HCT116 (cell line): ENCODE data around the gene LASP1.

Experiments
- CEBPB ChIP-seq: IDR thresholded peaks from 2 replicates; pipeline ENCODE4 v1.6.1; 2012; ENCODE audit warnings: low read depth
- POLR2A ChIP-seq: IDR thresholded peaks from 2 replicates; pipeline ENCODE4 v1.7.0; 2011; ENCODE audit warnings: borderline replicate concordance; ENCODE audit not compliant: insufficient read depth, insufficient read length; ENCODE audit errors: extremely low read depth
- POLR2AphosphoS5 ChIP-seq: IDR thresholded peaks from 2 replicates; pipeline ENCODE4 v1.6.1; 2011; ENCODE audit warnings: mild to moderate bottlenecking, low read depth, low read length, moderate library complexity
- RAD21 ChIP-seq: IDR thresholded peaks from 2 replicates; pipeline ENCODE4 v1.6.1; 2012; ENCODE audit warnings: low read depth, mild to moderate bottlenecking
- SIN3A ChIP-seq: IDR thresholded peaks from 2 replicates; pipeline ENCODE4 v1.6.1; 2012; ENCODE audit warnings: low read depth
- SP1 ChIP-seq: IDR thresholded peaks from 2 replicates; pipeline ENCODE4 v1.6.1; 2012; ENCODE audit warnings: low read depth
- YY1 ChIP-seq: IDR thresholded peaks from 2 replicates; pipeline ENCODE4 v1.6.1; 2011; ENCODE audit warnings: low read length, low read depth, moderate library complexity, mild to moderate bottlenecking; ENCODE audit not compliant: insufficient replicate concordance; ENCODE audit errors: extremely low read depth
- TF ChIP-seq, protein P1 (sequence below), 3 experiments: fragments of 200-600 bp in 1 of 3; sonication (generic) in 1 of 3; IDR thresholded peaks in 2 of 3; conservative IDR thresholded peaks in 1 of 3; 2 replicates each; pipeline ENCODE4 v1.5.1; 2012 to 2017; ENCODE audit warnings: low read depth in 2 of 3, low read length in 2 of 3, antibody characterized with exemption in 1 of 3, borderline replicate concordance in 1 of 3, control low read depth in 1 of 3, mild to moderate bottlenecking in 1 of 3, mixed read lengths in 1 of 3, mixed run types in 1 of 3, moderate library complexity in 1 of 3; ENCODE audit not compliant: insufficient read depth in 1 of 3

DNA sequence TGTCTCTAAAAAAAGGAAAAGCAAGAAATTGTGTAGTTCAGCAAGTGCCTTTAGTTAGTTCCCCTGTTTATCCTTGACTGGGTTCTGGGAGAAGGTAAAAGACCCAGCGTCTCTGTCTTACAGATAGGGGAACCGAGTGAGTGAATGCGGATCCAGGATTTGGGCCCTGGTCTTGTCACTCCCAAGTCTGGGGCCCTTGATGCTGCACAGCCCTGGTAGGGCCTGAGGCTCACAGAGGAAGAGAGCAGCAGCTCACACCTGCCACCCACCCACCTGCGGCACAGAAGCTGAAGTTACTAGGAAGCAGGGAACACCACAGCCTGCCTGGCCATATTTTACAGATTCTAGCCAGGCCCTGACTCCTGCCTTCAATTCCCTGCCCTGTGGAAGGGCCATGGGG is 22.2 kb downstream of the LASP1 start:
- TF ChIP-seq, protein P1, sequence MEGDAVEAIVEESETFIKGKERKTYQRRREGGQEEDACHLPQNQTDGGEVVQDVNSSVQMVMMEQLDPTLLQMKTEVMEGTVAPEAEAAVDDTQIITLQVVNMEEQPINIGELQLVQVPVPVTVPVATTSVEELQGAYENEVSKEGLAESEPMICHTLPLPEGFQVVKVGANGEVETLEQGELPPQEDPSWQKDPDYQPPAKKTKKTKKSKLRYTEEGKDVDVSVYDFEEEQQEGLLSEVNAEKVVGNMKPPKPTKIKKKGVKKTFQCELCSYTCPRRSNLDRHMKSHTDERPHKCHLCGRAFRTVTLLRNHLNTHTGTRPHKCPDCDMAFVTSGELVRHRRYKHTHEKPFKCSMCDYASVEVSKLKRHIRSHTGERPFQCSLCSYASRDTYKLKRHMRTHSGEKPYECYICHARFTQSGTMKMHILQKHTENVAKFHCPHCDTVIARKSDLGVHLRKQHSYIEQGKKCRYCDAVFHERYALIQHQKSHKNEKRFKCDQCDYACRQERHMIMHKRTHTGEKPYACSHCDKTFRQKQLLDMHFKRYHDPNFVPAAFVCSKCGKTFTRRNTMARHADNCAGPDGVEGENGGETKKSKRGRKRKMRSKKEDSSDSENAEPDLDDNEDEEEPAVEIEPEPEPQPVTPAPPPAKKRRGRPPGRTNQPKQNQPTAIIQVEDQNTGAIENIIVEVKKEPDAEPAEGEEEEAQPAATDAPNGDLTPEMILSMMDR (IDR thresholded peaks at IDR 0.05 in 2 of 3, conservative IDR thresholded peaks at IDR 0.05 in 1 of 3; ENCODE audit: borderline replicate concordance in 1 of 3, insufficient read depth in 1 of 3, low read depth in 2 of 3, low read length in 2 of 3) = no peak
- TF ChIP-seq SP1 (no peak), RAD21 (no peak), CEBPB (no peak), POLR2AphosphoS5 (no peak), SIN3A (no peak), YY1 (no peak), POLR2A (no peak)
